ENCODE measurements around the gene CAMTA1. TPM values are rescaled to one million over a fixed set of nuclear protein-coding genes. Genes with fewer than 3 reads are reported as not detected.

The CAMTA1 gene
- total RNA-seq, 1 donor from 2014 or later, result 77.6 TPM

GRCh38 chr1:7104339-7104738 is 319.1 kb downstream of the CAMTA1 start:
- Histone ChIP-seq H3K36me3 (ENCODE audit: insufficient read depth, low read length) (no peaks in the 10 kb centered on the region), H3K27me3 (ENCODE audit: insufficient read depth, low read length) (peaks cover 2% of the 10 kb centered on the region), H2AFZ (ENCODE audit: low read depth, low read length) (no peak overlapping the region), H3K4me3 (ENCODE audit: insufficient read depth, low read depth, low read length) (no peak overlapping the region), H3K4me2 (ENCODE audit: low read length) (no peak overlapping the region), H3K79me2 (ENCODE audit: insufficient read depth, low read length) (no peaks in the 10 kb centered on the region), H3K4me1 (ENCODE audit: insufficient read depth, low read length) (peaks cover 11% of the 10 kb centered on the region), H3K27ac (ENCODE audit: low read depth, low read length) (no peak overlapping the region), H4K20me1 (ENCODE audit: insufficient read depth, low read length) (no peaks in the 10 kb centered on the region), H3K9me3 (ENCODE audit: insufficient read depth, low read depth, low read length) (no peaks in the 10 kb centered on the region), H3K9ac (ENCODE audit: low read length) (no peak overlapping the region)
- DNase-seq (ENCODE audit: low read depth), result no peak
- no peak overlapping the region for H3K4me3 Mint-ChIP-seq (ENCODE audit: unreplicated experiment)
- H3K36me3 Mint-ChIP-seq (ENCODE audit: low read depth, unreplicated experiment), result peaks cover 3% of the 10 kb centered on the region
- peaks cover 4% of the 10 kb centered on the region for H3K4me1 Mint-ChIP-seq (ENCODE audit: low read depth, unreplicated experiment)
- H3K27ac Mint-ChIP-seq (ENCODE audit: unreplicated experiment), result no peak overlapping the region
- TF ChIP-seq, protein P1, sequence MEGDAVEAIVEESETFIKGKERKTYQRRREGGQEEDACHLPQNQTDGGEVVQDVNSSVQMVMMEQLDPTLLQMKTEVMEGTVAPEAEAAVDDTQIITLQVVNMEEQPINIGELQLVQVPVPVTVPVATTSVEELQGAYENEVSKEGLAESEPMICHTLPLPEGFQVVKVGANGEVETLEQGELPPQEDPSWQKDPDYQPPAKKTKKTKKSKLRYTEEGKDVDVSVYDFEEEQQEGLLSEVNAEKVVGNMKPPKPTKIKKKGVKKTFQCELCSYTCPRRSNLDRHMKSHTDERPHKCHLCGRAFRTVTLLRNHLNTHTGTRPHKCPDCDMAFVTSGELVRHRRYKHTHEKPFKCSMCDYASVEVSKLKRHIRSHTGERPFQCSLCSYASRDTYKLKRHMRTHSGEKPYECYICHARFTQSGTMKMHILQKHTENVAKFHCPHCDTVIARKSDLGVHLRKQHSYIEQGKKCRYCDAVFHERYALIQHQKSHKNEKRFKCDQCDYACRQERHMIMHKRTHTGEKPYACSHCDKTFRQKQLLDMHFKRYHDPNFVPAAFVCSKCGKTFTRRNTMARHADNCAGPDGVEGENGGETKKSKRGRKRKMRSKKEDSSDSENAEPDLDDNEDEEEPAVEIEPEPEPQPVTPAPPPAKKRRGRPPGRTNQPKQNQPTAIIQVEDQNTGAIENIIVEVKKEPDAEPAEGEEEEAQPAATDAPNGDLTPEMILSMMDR (IDR thresholded peaks at IDR 0.05; ENCODE audit: insufficient read depth, low read depth, low read length), result no peak
- TF ChIP-seq EZH2 (IDR thresholded peaks at IDR 0.05; ENCODE audit: insufficient read depth, low read length), result no peak
- peaks cover 23% of the 10 kb centered on the region for H3K27me3 Mint-ChIP-seq (ENCODE audit: low read depth, unreplicated experiment)
- peaks cover 3% of the 10 kb centered on the region for H3K9me3 Mint-ChIP-seq (ENCODE audit: unreplicated experiment)
- no peak for FAIRE-seq

- H3K27me3 ChIP-seq (ENCODE audit: insufficient read depth, low read length), result peaks cover 2% of the 10 kb centered on the region
- H3K4me3 Mint-ChIP-seq (ENCODE audit: unreplicated experiment), result no peak overlapping the region
- H3K36me3 Mint-ChIP-seq (ENCODE audit: low read depth, unreplicated experiment), result no peaks in the 10 kb centered on the region
- H3K4me3 ChIP-seq (ENCODE audit: insufficient read depth, low read depth, low read length), result no peak overlapping the region
- H3K4me2 ChIP-seq (ENCODE audit: low read length), result no peak overlapping the region
- no peak overlapping the region for H3K27ac ChIP-seq (ENCODE audit: low read depth, low read length)
- no peaks in the 10 kb centered on the region for H4K20me1 ChIP-seq (ENCODE audit: insufficient read depth, low read length)
- H3K4me1 ChIP-seq (ENCODE audit: insufficient read depth, low read length), result peaks cover 19% of the 10 kb centered on the region
- H3K79me2 ChIP-seq (ENCODE audit: insufficient read depth, low read length), result no peaks in the 10 kb centered on the region
- peaks cover 3% of the 10 kb centered on the region for H3K9me3 Mint-ChIP-seq (ENCODE audit: unreplicated experiment)
- peaks cover 10% of the 10 kb centered on the region for H3K4me1 Mint-ChIP-seq (ENCODE audit: low read depth, unreplicated experiment)
- no peak overlapping the region for H3K27ac Mint-ChIP-seq (ENCODE audit: unreplicated experiment)
- H3K36me3 ChIP-seq (ENCODE audit: insufficient read depth, low read length), result no peaks in the 10 kb centered on the region
- FAIRE-seq, result no peak
- H3K9me3 ChIP-seq (ENCODE audit: insufficient read depth, low read depth, low read length), result no peaks in the 10 kb centered on the region
- peaks cover 18% of the 10 kb centered on the region for H3K27me3 Mint-ChIP-seq (ENCODE audit: low read depth, unreplicated experiment)
- H3K9ac ChIP-seq (ENCODE audit: low read length), result no peak overlapping the region
- no peak for DNase-seq (ENCODE audit: low read depth)
- H2AFZ ChIP-seq (ENCODE audit: low read depth, low read length), result no peak overlapping the region
- TF ChIP-seq, protein P1 (IDR thresholded peaks at IDR 0.05; ENCODE audit: insufficient read depth, low read depth, low read length), result no peak
- TF ChIP-seq EZH2 (IDR thresholded peaks at IDR 0.05; ENCODE audit: insufficient read depth, low read length), result no peak
Observed at GRCh38 chr1:7105269-7105668, 320.0 kb downstream of the CAMTA1 start.

GRCh38 chr1:7106442-7107108 is 321.3 kb downstream of the CAMTA1 start:
- Histone ChIP-seq H3K4me3 (ENCODE audit: insufficient read depth, low read depth, low read length) (no peak overlapping the region), H3K27me3 (ENCODE audit: insufficient read depth, low read length) (peaks cover 2% of the 10 kb centered on the region), H4K20me1 (ENCODE audit: insufficient read depth, low read length) (no peaks in the 10 kb centered on the region), H3K4me2 (ENCODE audit: low read length) (no peak overlapping the region), H2AFZ (ENCODE audit: low read depth, low read length) (no peak overlapping the region), H3K79me2 (ENCODE audit: insufficient read depth, low read length) (no peaks in the 10 kb centered on the region), H3K4me1 (ENCODE audit: insufficient read depth, low read length) (peaks cover 14% of the 10 kb centered on the region), H3K27ac (ENCODE audit: low read depth, low read length) (no peak overlapping the region), H3K9me3 (ENCODE audit: insufficient read depth, low read depth, low read length) (no peaks in the 10 kb centered on the region), H3K36me3 (ENCODE audit: insufficient read depth, low read length) (no peaks in the 10 kb centered on the region), H3K9ac (ENCODE audit: low read length) (no peak overlapping the region)
- Mint-ChIP-seq H3K9me3 (ENCODE audit: unreplicated experiment) (peaks cover 3% of the 10 kb centered on the region), H3K27ac (ENCODE audit: unreplicated experiment) (no peak overlapping the region), H3K36me3 (ENCODE audit: low read depth, unreplicated experiment) (no peaks in the 10 kb centered on the region), H3K27me3 (ENCODE audit: low read depth, unreplicated experiment) (peaks cover 17% of the 10 kb centered on the region), H3K4me3 (ENCODE audit: unreplicated experiment) (no peak overlapping the region), H3K4me1 (ENCODE audit: low read depth, unreplicated experiment) (peaks cover 12% of the 10 kb centered on the region)
- no peak for TF ChIP-seq EZH2 (IDR thresholded peaks at IDR 0.05; ENCODE audit: insufficient read depth, low read length)
- TF ChIP-seq, protein P1 (IDR thresholded peaks at IDR 0.05; ENCODE audit: insufficient read depth, low read depth, low read length), result no peak
- FAIRE-seq, result no peak
- DNase-seq (ENCODE audit: low read depth), result no peak

All from astrocyte (in vitro differentiated cells and primary cell).